ENCODE results near the gene ANKDD1B.

DNA sequence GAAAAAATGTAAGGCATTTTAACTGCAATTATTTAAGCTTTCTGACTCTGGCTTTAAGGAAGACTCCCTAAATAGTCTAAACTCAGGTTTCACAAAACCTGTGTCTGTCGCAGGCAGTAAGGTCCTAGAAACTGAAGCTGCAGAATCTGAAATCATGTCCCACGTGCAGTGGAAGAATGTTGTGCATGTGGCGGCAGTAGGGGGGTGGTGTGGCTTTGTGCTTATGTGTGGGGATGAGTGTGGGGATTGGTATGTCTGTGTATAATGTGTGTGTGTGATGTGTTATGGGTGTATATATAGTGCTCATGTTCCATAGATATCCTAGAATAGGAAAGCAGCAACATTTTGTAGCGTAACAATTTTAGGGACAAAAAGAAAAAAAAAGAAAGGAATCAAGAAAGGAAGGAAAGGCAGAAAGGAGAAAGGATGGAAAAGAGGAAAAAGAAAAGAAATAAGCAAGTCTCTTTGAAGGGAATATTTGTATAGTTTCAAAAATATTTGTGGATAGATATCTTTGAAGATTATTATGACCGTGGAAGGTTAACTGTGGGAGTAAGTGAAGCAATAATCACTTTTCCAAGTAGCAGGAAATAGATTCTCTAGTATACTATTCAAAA lies 6.6 kb downstream of the ANKDD1B start:
- no peak for TF ChIP-seq POLR2A (IDR thresholded peaks at IDR 0.05)
- TF ChIP-seq, protein P1, sequence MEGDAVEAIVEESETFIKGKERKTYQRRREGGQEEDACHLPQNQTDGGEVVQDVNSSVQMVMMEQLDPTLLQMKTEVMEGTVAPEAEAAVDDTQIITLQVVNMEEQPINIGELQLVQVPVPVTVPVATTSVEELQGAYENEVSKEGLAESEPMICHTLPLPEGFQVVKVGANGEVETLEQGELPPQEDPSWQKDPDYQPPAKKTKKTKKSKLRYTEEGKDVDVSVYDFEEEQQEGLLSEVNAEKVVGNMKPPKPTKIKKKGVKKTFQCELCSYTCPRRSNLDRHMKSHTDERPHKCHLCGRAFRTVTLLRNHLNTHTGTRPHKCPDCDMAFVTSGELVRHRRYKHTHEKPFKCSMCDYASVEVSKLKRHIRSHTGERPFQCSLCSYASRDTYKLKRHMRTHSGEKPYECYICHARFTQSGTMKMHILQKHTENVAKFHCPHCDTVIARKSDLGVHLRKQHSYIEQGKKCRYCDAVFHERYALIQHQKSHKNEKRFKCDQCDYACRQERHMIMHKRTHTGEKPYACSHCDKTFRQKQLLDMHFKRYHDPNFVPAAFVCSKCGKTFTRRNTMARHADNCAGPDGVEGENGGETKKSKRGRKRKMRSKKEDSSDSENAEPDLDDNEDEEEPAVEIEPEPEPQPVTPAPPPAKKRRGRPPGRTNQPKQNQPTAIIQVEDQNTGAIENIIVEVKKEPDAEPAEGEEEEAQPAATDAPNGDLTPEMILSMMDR (IDR thresholded peaks at IDR 0.05), result no peak
- TF ChIP-seq POLR2AphosphoS5 (IDR thresholded peaks at IDR 0.05; ENCODE audit: insufficient read depth in 1 of 2, low read depth in 1 of 2), result no peak

Data from vagina (tissue), 2 donors.